ENCODE measurements around the gene FHIT.

GRCh38 chr3:61192222-61192621 is 59.0 kb downstream of the FHIT start:
- TF ChIP-seq POLR2A (IDR thresholded peaks at IDR 0.05; ENCODE audit: low read depth, low read length): no peak
- TF ChIP-seq POLR2AphosphoS5 (IDR thresholded peaks at IDR 0.05; ENCODE audit: low read depth, low read length): no peak

Data from GM12892 (cell line).